ENCODE results near the gene CFAP46.
"Not testable (repeated sequence)": the region's sequence is repeated elsewhere in the genome, so short reads cannot be mapped to it uniquely, and the experiment has no call there.

Gene CFAP46

DNA sequence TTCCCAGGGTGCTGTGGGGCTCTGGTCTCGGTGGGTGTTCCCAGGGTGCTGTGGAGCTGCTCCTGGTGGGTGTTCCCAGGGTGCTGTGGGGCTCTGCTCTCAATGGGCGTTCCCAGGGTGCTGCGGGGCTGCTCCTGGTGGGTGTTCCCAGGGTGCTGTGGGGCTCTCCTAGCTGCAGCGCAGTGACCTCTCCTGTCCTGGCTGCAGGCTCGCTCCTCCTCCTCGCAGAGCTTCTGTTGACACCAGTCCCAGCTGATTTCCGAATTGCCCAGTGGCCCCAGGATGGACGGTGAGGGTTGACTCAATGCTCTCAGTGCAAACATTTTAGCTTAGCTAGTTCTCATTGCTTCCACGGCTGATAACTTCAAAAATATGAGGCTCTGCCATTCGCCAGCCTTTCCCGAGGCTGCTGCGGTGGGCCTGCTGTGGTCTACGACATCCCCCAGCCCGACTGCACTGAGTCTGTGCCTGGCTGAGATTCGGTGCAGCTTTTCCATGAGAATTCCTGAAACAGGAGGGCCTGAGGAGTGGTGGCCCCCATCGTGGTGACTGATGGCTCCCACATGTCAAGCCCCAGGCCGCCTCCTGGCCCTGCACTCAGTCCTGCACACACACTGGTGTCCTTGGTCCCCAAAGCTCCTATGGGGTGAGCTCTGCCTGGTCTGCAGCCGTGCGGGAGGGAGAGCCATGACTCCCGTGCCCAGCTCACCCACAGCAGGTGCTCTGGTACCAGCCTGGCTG lies 98.1 kb downstream of the CFAP46 start:
- Histone ChIP-seq H3F3A (ENCODE audit: insufficient read depth) (no peaks in the 10 kb centered on the region), H3K4me2 (ENCODE audit: low read depth, low read length, poor library complexity, severe bottlenecking) (no peak overlapping the region), H3K27me3 (ENCODE audit: low read length) (no peaks in the 10 kb centered on the region), H3K36me3 (ENCODE audit: low read length) (no peaks in the 10 kb centered on the region), H2AFZ (ENCODE audit: low read depth, low read length, severe bottlenecking) (no peak overlapping the region), H3K9me2 (replicated peaks; ENCODE audit: insufficient read depth, low read length) (no peaks in the 10 kb centered on the region), H3K9me3 (ENCODE audit: insufficient read depth, low read length) (peaks cover 7% of the 10 kb centered on the region; the same call in 1 of the 2 replicates), H3K27ac (ENCODE audit: low read depth, low read length) (no peak overlapping the region), H3K9ac (ENCODE audit: low read length) (no peak overlapping the region), H3K4me3 (ENCODE audit: insufficient read depth, low read length, poor library complexity, severe bottlenecking) (no peak overlapping the region), H3K79me2 (ENCODE audit: insufficient read depth, low read length) (no peaks in the 10 kb centered on the region), H4K20me1 (ENCODE audit: low read depth, low read length) (no peaks in the 10 kb centered on the region)
- TF ChIP-seq, protein P1, sequence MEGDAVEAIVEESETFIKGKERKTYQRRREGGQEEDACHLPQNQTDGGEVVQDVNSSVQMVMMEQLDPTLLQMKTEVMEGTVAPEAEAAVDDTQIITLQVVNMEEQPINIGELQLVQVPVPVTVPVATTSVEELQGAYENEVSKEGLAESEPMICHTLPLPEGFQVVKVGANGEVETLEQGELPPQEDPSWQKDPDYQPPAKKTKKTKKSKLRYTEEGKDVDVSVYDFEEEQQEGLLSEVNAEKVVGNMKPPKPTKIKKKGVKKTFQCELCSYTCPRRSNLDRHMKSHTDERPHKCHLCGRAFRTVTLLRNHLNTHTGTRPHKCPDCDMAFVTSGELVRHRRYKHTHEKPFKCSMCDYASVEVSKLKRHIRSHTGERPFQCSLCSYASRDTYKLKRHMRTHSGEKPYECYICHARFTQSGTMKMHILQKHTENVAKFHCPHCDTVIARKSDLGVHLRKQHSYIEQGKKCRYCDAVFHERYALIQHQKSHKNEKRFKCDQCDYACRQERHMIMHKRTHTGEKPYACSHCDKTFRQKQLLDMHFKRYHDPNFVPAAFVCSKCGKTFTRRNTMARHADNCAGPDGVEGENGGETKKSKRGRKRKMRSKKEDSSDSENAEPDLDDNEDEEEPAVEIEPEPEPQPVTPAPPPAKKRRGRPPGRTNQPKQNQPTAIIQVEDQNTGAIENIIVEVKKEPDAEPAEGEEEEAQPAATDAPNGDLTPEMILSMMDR (IDR thresholded peaks at IDR 0.05; ENCODE audit: insufficient read depth, low read length, poor library complexity, severe bottlenecking): no peak
- TF ChIP-seq EZH2phosphoT487 (conservative IDR thresholded peaks at IDR 0.05; ENCODE audit: low read length): no peak

DNA sequence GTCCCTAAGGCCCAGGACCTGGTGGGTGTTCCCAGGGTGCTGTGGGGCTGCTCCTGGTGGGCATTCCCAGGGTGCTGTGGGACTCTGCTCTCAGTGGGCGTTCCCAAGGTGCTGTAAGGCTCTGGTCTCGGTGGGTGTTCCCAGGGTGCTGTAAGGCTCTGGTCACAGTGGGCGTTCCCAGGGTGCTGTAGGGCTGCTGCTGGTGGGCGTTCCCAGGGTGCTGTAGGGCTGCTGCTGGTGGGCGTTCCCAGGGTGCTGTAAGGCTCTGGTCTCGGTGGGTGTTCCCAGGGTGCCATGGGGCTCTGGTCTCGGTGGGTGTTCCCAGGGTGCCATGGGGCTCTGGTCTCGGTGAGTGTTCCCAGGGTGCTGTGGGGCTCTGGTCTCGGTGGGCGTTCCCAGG lies 99.1 kb downstream of the CFAP46 start:
- not testable (repeated sequence) for H3K27ac ChIP-seq (ENCODE audit: low read depth, low read length); H3K4me3 ChIP-seq (ENCODE audit: insufficient read depth, low read length, poor library complexity, severe bottlenecking); H3K79me2 ChIP-seq (ENCODE audit: insufficient read depth, low read length); H3K27me3 ChIP-seq (ENCODE audit: low read length); H3K4me2 ChIP-seq (ENCODE audit: low read depth, low read length, poor library complexity, severe bottlenecking); H3K9me2 ChIP-seq (replicated peaks; ENCODE audit: insufficient read depth, low read length); H3K9ac ChIP-seq (ENCODE audit: low read length); H3K9me3 ChIP-seq (ENCODE audit: insufficient read depth, low read length); H2AFZ ChIP-seq (ENCODE audit: low read depth, low read length, severe bottlenecking); H3F3A ChIP-seq (ENCODE audit: insufficient read depth); H4K20me1 ChIP-seq (ENCODE audit: low read depth, low read length); H3K36me3 ChIP-seq (ENCODE audit: low read length)

DNA sequence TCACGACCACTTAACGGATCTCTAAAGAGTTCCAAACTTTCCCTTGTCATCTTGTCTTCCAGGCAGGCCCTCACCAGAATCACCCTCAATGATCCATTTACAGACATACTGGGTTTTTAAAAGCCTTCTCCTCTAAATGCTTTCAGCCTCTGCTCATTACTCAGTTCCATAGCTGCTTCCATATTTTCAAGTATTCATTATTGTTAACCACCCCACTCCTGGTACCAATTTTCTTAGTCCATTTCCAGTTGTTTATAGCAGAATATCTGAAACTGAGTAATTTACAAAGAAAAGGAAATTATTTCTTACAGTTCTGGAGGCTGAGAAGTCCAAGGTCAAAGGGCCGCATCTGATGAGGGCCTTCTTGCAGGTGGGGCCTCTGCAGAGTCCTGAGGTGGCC lies 100.0 kb downstream of the CFAP46 start:
- no peaks in the 10 kb centered on the region for H3K9me2 ChIP-seq (replicated peaks; ENCODE audit: insufficient read depth, low read length)
- H3K9me3 ChIP-seq (ENCODE audit: insufficient read depth, low read length): peaks cover 7% of the 10 kb centered on the region; the same call in 1 of the 2 replicates
- H3K9ac ChIP-seq (ENCODE audit: low read length): no peak overlapping the region
- H4K20me1 ChIP-seq (ENCODE audit: low read depth, low read length): no peaks in the 10 kb centered on the region
- H3K79me2 ChIP-seq (ENCODE audit: insufficient read depth, low read length): no peaks in the 10 kb centered on the region
- no peaks in the 10 kb centered on the region for H3K27me3 ChIP-seq (ENCODE audit: low read length)
- no peak overlapping the region for H3K27ac ChIP-seq (ENCODE audit: low read depth, low read length)
- no peak for TF ChIP-seq EZH2phosphoT487 (conservative IDR thresholded peaks at IDR 0.05; ENCODE audit: low read length)
- TF ChIP-seq, protein P1 (IDR thresholded peaks at IDR 0.05; ENCODE audit: insufficient read depth, low read length, poor library complexity, severe bottlenecking): no peak
- no peaks in the 10 kb centered on the region for H3F3A ChIP-seq (ENCODE audit: insufficient read depth)
- H3K36me3 ChIP-seq (ENCODE audit: low read length): no peaks in the 10 kb centered on the region
- no peak overlapping the region for H3K4me3 ChIP-seq (ENCODE audit: insufficient read depth, low read length, poor library complexity, severe bottlenecking)
- no peak overlapping the region for H3K4me2 ChIP-seq (ENCODE audit: low read depth, low read length, poor library complexity, severe bottlenecking)
- no peak overlapping the region for H2AFZ ChIP-seq (ENCODE audit: low read depth, low read length, severe bottlenecking)

DNA sequence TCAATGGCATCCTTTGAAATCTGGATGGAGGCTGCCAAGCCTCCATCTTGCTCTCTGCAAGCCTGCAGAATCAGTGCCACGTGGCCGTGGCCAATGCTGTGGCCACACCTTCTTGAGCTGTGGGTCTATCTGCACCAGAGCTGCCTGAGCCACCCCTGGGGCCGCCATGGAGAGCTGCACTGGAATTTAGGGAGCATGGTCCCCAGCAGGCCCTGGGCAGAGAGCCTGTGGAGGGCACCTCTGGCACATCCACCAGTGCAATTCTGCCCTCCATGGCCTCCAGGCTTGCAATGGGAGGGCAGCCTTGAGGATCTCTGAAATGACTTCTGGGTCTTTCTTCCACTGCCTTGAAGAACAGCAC lies 100.8 kb downstream of the CFAP46 start:
- TF ChIP-seq, protein P1 (IDR thresholded peaks at IDR 0.05; ENCODE audit: insufficient read depth, low read length, poor library complexity, severe bottlenecking): no peak
- no peak for TF ChIP-seq EZH2phosphoT487 (conservative IDR thresholded peaks at IDR 0.05; ENCODE audit: low read length)
- no peaks in the 10 kb centered on the region for H3K27me3 ChIP-seq (ENCODE audit: low read length)
- H3K9me2 ChIP-seq (replicated peaks; ENCODE audit: insufficient read depth, low read length): no peaks in the 10 kb centered on the region
- H3K9me3 ChIP-seq (ENCODE audit: insufficient read depth, low read length): peaks cover 7% of the 10 kb centered on the region; the same call in 1 of the 2 replicates
- H3K79me2 ChIP-seq (ENCODE audit: insufficient read depth, low read length): no peaks in the 10 kb centered on the region
- H3K4me3 ChIP-seq (ENCODE audit: insufficient read depth, low read length, poor library complexity, severe bottlenecking): no peak overlapping the region
- no peak overlapping the region for H3K4me2 ChIP-seq (ENCODE audit: low read depth, low read length, poor library complexity, severe bottlenecking)
- H3K27ac ChIP-seq (ENCODE audit: low read depth, low read length): no peak overlapping the region
- no peak overlapping the region for H3K9ac ChIP-seq (ENCODE audit: low read length)
- H3K36me3 ChIP-seq (ENCODE audit: low read length): no peaks in the 10 kb centered on the region
- no peaks in the 10 kb centered on the region for H4K20me1 ChIP-seq (ENCODE audit: low read depth, low read length)
- no peaks in the 10 kb centered on the region for H3F3A ChIP-seq (ENCODE audit: insufficient read depth)
- H2AFZ ChIP-seq (ENCODE audit: low read depth, low read length, severe bottlenecking): no peak overlapping the region

Data from SU-DHL-6 (cell line).